Omental fat pad (tissue), 4 donors: ENCODE measurements around the gene IL4I1. TPM values are rescaled to one million over a fixed set of nuclear protein-coding genes. Genes with fewer than 3 reads are reported as not detected.

Source experiments
- ATAC-seq: fragments of 150-250 bp; one replicate; pipeline ENCODE4 v1.9.1; 2016; ENCODE audit warnings: mild to moderate bottlenecking, moderate library complexity; ENCODE audit not compliant: low FRiP score
- DNase-seq: peaks from one replicate; pipeline ENCODE4 v3.0.0-alpha.2; 2019; ENCODE audit warnings: low spot score
- total RNA-seq, 4 donors: library from RNA; depleted of rRNA; stranded (reverse); fragments of >200 nt; gene quantifications; one replicate each; pipeline ENCODE4 v1.1.0, GENCODE V29; 2016
- TF ChIP-seq, protein P1 (sequence below), 3 donors: fragments of 450-650 bp; IDR thresholded peaks; one replicate each; pipeline ENCODE4 v1.5.1; 2016 to 2017; ENCODE audit warnings: antibody characterized with exemption in 3 of 3, mild to moderate bottlenecking in 3 of 3, moderate library complexity in 2 of 3

IL4I1 gene
- total RNA-seq, 4 donors from 2014 or later: 0.56 to 5.5 (median 1.5) TPM; not detected in 1

DNA sequence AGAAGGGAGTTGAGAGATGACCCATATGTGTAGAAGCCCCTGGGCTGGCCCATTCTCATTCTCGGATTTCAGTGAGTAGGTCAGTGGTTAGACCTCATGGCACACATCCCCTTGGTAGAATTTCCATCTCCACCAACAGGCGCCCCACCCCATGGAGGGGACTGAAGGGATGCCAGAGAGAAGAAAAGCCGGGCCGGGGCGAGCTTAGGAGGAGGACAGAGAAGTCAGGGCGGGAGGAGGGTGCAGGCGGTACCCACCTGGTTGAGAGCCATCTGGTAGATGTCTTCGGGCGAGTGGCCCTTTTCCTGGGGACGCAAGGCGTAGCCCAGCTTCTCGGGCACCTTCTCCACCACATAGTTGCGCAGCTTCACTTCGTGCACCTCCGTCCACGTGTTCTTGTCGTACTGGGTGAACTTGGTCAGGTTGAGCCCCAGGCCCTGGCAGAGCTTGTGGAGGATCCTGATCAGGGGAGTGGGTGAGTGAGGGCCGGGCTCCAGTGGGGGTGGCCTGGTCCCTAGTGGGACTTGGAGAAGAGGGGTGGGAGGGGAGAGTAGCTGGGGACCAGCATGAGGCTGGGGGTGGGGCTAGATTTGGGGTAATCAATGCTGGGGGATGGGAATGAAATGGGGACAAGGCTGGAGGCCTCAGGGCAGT is 2.5 kb downstream of the IL4I1 start:
- DNase-seq (no peak), ATAC-seq (no peak)
- TF ChIP-seq, protein P1, sequence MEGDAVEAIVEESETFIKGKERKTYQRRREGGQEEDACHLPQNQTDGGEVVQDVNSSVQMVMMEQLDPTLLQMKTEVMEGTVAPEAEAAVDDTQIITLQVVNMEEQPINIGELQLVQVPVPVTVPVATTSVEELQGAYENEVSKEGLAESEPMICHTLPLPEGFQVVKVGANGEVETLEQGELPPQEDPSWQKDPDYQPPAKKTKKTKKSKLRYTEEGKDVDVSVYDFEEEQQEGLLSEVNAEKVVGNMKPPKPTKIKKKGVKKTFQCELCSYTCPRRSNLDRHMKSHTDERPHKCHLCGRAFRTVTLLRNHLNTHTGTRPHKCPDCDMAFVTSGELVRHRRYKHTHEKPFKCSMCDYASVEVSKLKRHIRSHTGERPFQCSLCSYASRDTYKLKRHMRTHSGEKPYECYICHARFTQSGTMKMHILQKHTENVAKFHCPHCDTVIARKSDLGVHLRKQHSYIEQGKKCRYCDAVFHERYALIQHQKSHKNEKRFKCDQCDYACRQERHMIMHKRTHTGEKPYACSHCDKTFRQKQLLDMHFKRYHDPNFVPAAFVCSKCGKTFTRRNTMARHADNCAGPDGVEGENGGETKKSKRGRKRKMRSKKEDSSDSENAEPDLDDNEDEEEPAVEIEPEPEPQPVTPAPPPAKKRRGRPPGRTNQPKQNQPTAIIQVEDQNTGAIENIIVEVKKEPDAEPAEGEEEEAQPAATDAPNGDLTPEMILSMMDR (IDR thresholded peaks at IDR 0.05): no peak

DNA sequence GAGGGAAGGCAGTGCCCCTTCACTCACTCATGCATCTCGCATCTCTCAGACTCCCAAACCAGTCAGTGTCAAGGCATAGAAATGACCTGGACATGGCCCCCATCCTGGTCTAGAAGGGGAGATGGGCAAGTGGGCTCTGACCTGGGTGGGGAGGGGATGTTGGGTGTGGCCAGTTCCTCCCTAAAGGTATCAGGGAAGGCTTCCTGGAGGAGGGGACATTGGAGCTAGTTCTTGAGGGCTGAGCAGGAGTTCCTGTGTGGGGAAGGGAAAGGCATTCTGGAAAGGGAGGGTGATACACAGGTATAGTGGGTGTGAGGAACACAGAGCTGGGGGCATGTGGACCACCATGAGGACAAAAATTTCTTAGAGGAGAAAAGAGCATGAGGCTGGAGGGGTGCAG is 4.0 kb downstream of the IL4I1 start:
- TF ChIP-seq, protein P1 (IDR thresholded peaks at IDR 0.05): no peak
- ATAC-seq: no peak
- DNase-seq: no peak

DNA sequence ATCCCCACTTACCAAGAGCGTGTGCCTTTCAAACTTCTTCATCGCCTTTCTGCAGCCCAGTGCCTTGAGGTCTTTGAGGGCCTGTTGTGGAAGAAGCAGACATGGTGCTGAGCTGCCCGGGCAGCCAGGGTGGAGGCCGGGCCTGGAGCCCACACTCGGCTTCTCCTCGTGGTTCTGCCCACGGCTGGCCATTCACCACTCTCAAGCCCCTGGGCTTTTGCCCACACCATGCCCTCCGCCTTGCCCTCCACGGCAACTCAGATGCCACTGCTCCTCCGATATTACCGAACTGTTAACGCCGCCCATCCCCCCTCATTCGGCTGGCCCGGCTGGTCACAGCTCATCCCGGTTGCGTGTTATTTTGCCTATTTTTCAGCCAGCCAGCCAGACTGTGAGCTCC is 5.3 kb downstream of the IL4I1 start:
- TF ChIP-seq, protein P1 (IDR thresholded peaks at IDR 0.05): no peak
- DNase-seq (no peak), ATAC-seq (no peak)

DNA sequence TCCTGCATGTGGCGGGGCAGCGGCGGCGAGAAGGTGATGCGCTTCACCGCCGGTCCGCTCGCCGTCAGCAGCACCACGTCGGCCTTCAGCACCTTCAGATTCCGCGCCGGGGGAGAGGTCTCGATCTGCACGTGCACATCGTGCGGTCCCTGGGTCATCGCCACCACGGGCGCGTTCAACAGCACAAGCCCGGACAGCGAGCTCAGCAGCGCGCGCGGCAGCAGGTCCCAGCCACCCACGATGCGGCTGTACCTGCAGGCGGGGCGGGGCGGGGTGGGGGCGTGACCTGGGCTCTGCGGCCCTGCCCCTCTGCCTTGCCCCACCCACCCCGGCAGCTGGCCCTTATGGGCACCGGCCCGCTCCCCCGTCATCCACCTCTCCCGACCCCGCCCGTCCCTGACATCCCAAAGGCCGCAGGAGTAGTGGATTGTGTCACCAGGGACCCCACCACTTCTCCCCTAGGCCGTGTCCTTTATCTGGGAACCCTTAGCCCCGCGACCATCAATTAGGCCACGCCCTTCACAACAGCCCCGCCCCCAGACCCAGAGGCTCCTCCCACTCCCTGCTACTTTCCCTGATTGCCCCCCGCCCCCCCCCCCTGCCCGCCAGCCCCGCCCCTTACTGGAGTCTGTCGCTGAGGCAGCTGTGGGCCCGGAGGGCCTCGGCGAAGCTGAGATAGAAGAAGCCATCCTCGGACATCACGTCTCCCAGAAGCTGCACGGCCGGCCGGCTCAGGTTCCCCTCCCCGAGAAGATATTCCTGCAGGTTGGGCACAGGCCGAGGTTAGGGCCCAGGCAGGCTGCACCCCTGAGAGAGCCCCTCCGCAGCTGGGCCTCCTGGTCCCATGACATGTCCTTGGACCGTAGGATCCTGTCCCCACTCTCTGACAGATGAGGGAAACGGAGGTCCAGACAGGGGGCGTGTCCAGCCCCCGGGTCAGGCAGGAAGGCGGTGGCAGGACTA is 6.1 kb downstream of the IL4I1 start:
- TF ChIP-seq, protein P1 (IDR thresholded peaks at IDR 0.05): no peak
- ATAC-seq (no peak), DNase-seq (no peak)

DNA sequence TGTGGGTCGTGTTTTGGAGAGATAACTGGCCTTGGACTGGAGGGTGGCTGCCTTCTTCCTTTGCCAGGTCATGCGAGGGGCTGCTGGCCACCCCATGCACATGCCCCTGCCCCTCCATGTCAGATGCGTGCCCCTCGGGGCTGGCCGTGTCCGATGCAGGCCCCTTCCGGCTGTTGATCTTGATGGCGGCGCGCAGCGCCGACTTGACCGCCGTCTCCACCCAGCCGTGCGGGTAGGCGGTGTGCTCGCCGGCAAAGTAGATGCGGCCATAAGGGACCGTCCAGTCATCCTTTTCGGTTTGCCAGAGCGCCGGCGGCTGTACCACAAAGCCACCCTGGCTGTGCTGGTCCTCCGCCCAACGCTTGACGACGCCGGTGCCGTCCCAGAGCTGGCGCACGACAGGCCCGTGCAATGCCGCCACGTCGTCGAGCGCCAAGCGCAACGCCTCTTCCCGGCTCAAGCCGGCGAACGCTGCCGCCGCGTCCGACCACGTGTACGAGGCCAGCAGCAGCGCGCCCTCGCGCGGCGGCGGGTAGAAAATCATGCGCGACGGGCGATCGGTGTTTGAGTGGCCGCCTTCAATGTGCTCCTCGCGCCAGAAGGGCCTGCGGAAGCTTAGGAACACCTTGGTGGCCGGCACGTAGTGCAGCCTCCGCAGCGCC is 6.9 kb downstream of the IL4I1 start:
- DNase-seq: peak; percentile 52
- peak; percentile 17 for ATAC-seq
- TF ChIP-seq, protein P1 (IDR thresholded peaks at IDR 0.05): peak in 1 of 3 donors; percentile 22

DNA sequence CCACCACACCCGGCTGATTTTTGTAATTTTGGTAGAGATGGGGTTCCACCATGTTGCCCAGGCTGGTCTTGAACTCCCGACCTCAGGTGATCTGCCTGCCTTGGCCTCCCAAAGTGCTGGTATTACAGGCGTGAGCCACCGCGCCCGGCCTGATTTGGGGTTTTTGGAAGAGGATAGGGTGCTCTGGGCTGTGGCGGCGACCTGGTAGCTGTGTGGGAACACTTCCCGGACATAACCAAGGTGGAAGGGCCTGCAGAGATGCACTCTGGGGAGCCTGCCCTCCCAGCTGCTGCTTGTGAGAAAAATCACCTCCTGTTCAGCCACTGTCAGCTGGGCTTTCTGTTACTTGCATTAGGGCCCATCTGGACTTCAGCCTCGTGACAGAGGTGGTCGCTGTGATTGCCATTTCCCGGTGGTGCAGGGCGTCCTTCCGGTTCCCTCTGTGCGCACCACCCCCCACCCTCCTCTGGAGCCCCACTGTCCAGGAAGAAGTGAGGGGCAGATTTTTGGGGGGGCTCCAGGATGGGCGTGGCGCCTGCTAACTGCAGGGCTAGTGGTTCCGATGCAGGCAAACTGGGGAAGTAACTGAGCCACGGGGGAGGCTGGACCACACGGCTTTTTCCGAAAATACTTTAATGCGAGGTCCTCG is 7.5 kb downstream of the IL4I1 start:
- ATAC-seq (no peak), DNase-seq (no peak)
- TF ChIP-seq, protein P1 (IDR thresholded peaks at IDR 0.05): no peak
